Measurements from ENCODE around the gene COQ9.

COQ9 gene

DNA sequence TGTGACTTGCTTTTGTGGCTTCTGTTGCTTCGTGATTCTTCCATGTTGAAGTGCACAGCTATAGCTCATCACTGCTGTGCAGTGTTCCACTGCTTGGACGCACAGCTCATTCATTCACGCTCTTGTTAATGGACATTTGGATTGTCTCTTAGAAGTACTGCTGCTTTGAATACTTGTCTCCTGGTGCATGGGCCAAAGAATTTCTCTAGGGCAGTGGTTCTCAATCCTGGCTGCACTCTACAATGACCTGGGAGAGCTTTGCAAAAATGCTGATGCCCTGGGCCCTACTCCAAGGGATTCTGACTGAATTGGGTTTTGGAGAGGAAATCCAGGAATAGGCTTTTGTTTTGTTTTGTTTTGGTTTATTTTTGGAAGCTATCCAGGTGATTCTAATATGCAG, 22.7 kb upstream of the COQ9 start:
- no peak for DNase-seq (ENCODE audit: low read depth, low spot score)
- TF ChIP-seq CTCF (IDR thresholded peaks at IDR 0.05; ENCODE audit: insufficient read depth, low read length, missing control alignments), result no peak
- ChIA-PET POLR2A (no interaction called here), CTCF (interaction anchor here (1.4 to 11.8 kb wide), 4 partner anchors 17 to 114 kb away, joined by 3 to 923 read pairs (median 276); partner anchors contain the start of genes CIAPIN1 and COQ9)
- no peak overlapping the region for H3K4me3 ChIP-seq (ENCODE audit: low read depth, low read length)

DNA sequence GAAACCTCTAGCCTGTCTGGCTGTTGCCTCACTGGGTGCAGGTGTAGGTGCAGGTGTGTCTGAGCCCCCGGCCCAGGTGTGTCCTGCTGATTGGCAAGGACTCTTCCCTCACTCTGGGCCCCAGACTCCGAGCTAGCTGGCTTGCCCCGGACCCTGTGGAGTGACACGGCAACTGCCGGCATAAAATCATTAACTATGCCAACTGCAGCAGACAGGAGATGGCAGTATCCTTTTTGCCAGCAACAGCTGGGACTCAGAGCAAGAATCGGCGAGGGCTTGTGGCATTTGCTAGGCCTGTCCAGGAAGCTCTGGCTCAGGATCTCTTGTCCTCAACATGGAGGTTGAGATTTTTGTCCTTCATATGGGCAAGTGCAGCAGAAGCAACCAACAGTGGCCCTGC, 20.9 kb upstream of the COQ9 start:
- TF ChIP-seq CTCF (IDR thresholded peaks at IDR 0.05; ENCODE audit: insufficient read depth, low read length, missing control alignments), result no peak
- POLR2A ChIA-PET, result no interaction called here
- H3K4me3 ChIP-seq (ENCODE audit: low read depth, low read length), result no peak overlapping the region
- CTCF ChIA-PET, result interaction anchor here (0.9 to 11.8 kb wide), 5 partner anchors 9 to 116 kb away, joined by 3 to 923 read pairs (median 4); partner anchors contain the start of gene POLR2C
- DNase-seq (ENCODE audit: low read depth, low spot score), result no peak

GRCh38 chr16:57427307-57427706, 20.0 kb upstream of the COQ9 start:
- no peak for DNase-seq (ENCODE audit: low read depth, low spot score)
- ChIA-PET POLR2A (no interaction called here), CTCF (interaction anchor here (0.8 to 11.8 kb wide), 3 partner anchors 8 to 117 kb away, joined by 3 to 923 read pairs (median 17); no protein-coding TSS in a partner anchor)
- no peak overlapping the region for H3K4me3 ChIP-seq (ENCODE audit: low read depth, low read length)
- TF ChIP-seq CTCF (IDR thresholded peaks at IDR 0.05; ENCODE audit: insufficient read depth, low read length, missing control alignments), result no peak

- ChIA-PET CTCF (no interaction called here), POLR2A (no interaction called here)
- TF ChIP-seq CTCF (IDR thresholded peaks at IDR 0.05; ENCODE audit: insufficient read depth, low read length, missing control alignments), result no peak
- H3K4me3 ChIP-seq (ENCODE audit: low read depth, low read length), result no peak overlapping the region
- DNase-seq (ENCODE audit: low read depth, low spot score), result no peak
Measured at GRCh38 chr16:57427824-57428223, 19.5 kb upstream of the COQ9 start.

DNA sequence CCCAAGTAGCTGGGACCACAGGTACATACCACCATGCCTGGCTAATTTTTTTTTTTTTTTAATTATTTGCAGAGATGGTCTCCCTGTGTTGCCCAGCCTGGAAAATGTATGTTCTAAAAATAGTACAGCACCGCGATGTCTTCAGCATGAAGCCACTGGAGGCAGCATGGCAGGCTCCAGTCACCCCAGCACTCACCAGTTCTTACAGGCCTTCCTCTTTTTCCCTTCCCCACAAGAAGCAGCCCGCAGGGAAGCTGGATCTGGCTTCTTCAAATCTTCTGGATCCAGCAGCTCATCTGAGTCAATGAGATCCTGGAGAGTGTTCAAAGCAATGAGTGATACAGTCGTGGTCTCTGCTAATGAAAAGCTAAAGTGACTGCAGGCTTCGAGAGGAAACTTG, 16.3 kb upstream of the COQ9 start:
- H3K4me3 ChIP-seq (ENCODE audit: low read depth, low read length), result no peak overlapping the region
- POLR2A ChIA-PET, result no interaction called here
- no peak for DNase-seq (ENCODE audit: low read depth, low spot score)
- TF ChIP-seq CTCF (IDR thresholded peaks at IDR 0.05; ENCODE audit: insufficient read depth, low read length, missing control alignments), result no peak
- CTCF ChIA-PET, result interaction anchor here (1.3 to 6.4 kb wide), 4 partner anchors 8 to 89 kb away, joined by 3 to 91 read pairs (median 18); no protein-coding TSS in a partner anchor

GRCh38 chr16:57432505-57432904, 14.8 kb upstream of the COQ9 start:
- DNase-seq (ENCODE audit: low read depth, low spot score), result no peak
- no peak for TF ChIP-seq CTCF (IDR thresholded peaks at IDR 0.05; ENCODE audit: insufficient read depth, low read length, missing control alignments)
- no peak overlapping the region for H3K4me3 ChIP-seq (ENCODE audit: low read depth, low read length)
- CTCF ChIA-PET, result interaction anchor here (1.0 to 6.4 kb wide), 5 partner anchors 9 to 131 kb away, joined by 3 to 91 read pairs (median 4); no protein-coding TSS in a partner anchor
- POLR2A ChIA-PET, result interaction anchor here (1.3 kb wide), 1 partner anchor 14 kb away, joined by 3 read pairs; the partner anchor contains the start of genes CIAPIN1 and COQ9

Data from AG04449 (cell line).